Vagina (tissue), 2 donors: ENCODE measurements around the gene CACNA1C.

Experiments used
- POLR2A ChIP-seq, 2 donors: fragments of 450-650 bp; IDR thresholded peaks; one replicate each; pipeline ENCODE4 v1.6.1; 2017; ENCODE audit warnings: antibody characterized with exemption in 2 of 2, mild to moderate bottlenecking in 2 of 2, moderate library complexity in 2 of 2
- TF ChIP-seq, protein P1 (sequence below), 3 experiments: fragments of 450-650 bp in 2 of 3; fragments of 200-600 bp in 1 of 3; sonication (generic) in 1 of 3; IDR thresholded peaks; one replicate each; pipeline ENCODE4 v1.5.1; 2017 to 2019; ENCODE audit warnings: antibody characterized with exemption in 3 of 3, mild to moderate bottlenecking in 2 of 3, moderate library complexity in 2 of 3

GRCh38 chr12:2614341-2614740, 561.6 kb downstream of the CACNA1C start:
- TF ChIP-seq, protein P1, sequence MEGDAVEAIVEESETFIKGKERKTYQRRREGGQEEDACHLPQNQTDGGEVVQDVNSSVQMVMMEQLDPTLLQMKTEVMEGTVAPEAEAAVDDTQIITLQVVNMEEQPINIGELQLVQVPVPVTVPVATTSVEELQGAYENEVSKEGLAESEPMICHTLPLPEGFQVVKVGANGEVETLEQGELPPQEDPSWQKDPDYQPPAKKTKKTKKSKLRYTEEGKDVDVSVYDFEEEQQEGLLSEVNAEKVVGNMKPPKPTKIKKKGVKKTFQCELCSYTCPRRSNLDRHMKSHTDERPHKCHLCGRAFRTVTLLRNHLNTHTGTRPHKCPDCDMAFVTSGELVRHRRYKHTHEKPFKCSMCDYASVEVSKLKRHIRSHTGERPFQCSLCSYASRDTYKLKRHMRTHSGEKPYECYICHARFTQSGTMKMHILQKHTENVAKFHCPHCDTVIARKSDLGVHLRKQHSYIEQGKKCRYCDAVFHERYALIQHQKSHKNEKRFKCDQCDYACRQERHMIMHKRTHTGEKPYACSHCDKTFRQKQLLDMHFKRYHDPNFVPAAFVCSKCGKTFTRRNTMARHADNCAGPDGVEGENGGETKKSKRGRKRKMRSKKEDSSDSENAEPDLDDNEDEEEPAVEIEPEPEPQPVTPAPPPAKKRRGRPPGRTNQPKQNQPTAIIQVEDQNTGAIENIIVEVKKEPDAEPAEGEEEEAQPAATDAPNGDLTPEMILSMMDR (IDR thresholded peaks at IDR 0.05) = no peak
- no peak for TF ChIP-seq POLR2A (IDR thresholded peaks at IDR 0.05)
